OCI-LY3 (cell line): ENCODE measurements around the gene TTF1.

Experiments used
- EZH2phosphoT487 ChIP-seq: fragments of 200-600 bp; shearing (Covaris generic); IDR thresholded peaks from 2 replicates; pipeline ENCODE4 v1.6.1; 2018; ENCODE audit warnings: antibody characterized with exemption, mixed run types, low read depth
- TF ChIP-seq, protein P1 (sequence below): fragments of 200-600, 300-600 bp; sonication (generic); IDR thresholded peaks from 2 replicates; pipeline ENCODE4 v1.5.1; 2014; ENCODE audit warnings: antibody characterized with exemption, low read length, low read depth

DNA sequence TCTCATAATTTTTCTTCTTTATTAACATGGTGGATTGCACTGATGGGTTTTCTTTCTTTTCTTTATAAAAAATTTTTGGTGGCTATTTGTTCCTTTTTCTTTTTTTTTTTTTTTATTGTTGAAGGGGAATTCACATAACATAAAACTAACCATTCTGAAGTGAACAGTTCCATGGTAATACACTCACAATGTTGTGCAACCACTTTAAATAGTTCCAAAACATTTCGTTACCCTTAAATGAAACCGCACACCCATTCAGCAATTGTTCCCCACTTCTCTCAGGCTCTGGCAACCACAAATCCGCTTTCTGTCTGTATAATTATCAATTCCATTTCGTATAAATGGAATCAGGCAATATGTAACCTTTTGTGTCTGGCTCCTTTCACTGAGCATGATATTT lies 40.2 kb downstream of the TTF1 start:
- TF ChIP-seq, protein P1, sequence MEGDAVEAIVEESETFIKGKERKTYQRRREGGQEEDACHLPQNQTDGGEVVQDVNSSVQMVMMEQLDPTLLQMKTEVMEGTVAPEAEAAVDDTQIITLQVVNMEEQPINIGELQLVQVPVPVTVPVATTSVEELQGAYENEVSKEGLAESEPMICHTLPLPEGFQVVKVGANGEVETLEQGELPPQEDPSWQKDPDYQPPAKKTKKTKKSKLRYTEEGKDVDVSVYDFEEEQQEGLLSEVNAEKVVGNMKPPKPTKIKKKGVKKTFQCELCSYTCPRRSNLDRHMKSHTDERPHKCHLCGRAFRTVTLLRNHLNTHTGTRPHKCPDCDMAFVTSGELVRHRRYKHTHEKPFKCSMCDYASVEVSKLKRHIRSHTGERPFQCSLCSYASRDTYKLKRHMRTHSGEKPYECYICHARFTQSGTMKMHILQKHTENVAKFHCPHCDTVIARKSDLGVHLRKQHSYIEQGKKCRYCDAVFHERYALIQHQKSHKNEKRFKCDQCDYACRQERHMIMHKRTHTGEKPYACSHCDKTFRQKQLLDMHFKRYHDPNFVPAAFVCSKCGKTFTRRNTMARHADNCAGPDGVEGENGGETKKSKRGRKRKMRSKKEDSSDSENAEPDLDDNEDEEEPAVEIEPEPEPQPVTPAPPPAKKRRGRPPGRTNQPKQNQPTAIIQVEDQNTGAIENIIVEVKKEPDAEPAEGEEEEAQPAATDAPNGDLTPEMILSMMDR, result no peak
- TF ChIP-seq EZH2phosphoT487, result no peak
